ENCODE results near the gene PACS2. TPM values are rescaled to one million over a fixed set of nuclear protein-coding genes. Genes with fewer than 3 reads are reported as not detected.

PACS2 gene
- total RNA-seq, 2 experiments from 2014 or later = 57.7 to 61.5 TPM

GRCh38 chr14:105388976-105389375 lies 74.4 kb downstream of the PACS2 start:
- no peak overlapping the region for H3K27ac ChIP-seq (ENCODE audit: low read depth in 1 of 2, low read length in 2 of 2)
- intact Hi-C loops (cut with DNase I, micrococcal nuclease) = no loop called here
- peaks cover 12% of the 10 kb centered on the region for H3K4me1 ChIP-seq (ENCODE audit: insufficient read depth, low read length)
- no peaks in the 10 kb centered on the region for H3K27me3 Mint-ChIP-seq
- no peak for DNase-seq
- H3K27ac Mint-ChIP-seq = no peak overlapping the region
- no peaks in the 10 kb centered on the region for H3K27me3 ChIP-seq (ENCODE audit: control insufficient read depth in 1 of 2, insufficient read depth in 2 of 2, low read length in 2 of 2)
- H3K4me3 Mint-ChIP-seq = no peak overlapping the region
- no peaks in the 10 kb centered on the region for H3K4me1 Mint-ChIP-seq (ENCODE audit: low read depth)
- H3K36me3 ChIP-seq (ENCODE audit: insufficient read depth, low read length) = peaks cover 4% of the 10 kb centered on the region
- H3K4me3 ChIP-seq (ENCODE audit: low read length) = no peak overlapping the region
- no peaks in the 10 kb centered on the region for H3K36me3 Mint-ChIP-seq (ENCODE audit: low read depth)
- ATAC-seq (ENCODE audit: poor library complexity) = no peak
- no peak for TF ChIP-seq CTCF (IDR thresholded peaks at IDR 0.05)
- ChIA-PET CTCF (no interaction called here), POLR2A (no interaction called here)
- H3K9me3 ChIP-seq (ENCODE audit: control insufficient read depth in 1 of 2, insufficient read depth in 1 of 2, low read length in 2 of 2) = no peaks in the 10 kb centered on the region
- H3K9me3 Mint-ChIP-seq = no peaks in the 10 kb centered on the region

GRCh38 chr14:105389534-105389933 lies 75.0 kb downstream of the PACS2 start:
- H3K4me1 ChIP-seq (ENCODE audit: insufficient read depth, low read length) = peaks cover 16% of the 10 kb centered on the region
- H3K4me1 Mint-ChIP-seq (ENCODE audit: low read depth) = no peaks in the 10 kb centered on the region
- CTCF ChIA-PET = no interaction called here

GRCh38 chr14:105389976-105390848 lies 75.7 kb downstream of the PACS2 start:
- no peak overlapping the region for H3K27ac Mint-ChIP-seq
- H3K36me3 Mint-ChIP-seq (ENCODE audit: low read depth) = no peaks in the 10 kb centered on the region
- ATAC-seq (ENCODE audit: poor library complexity) (no peak), DNase-seq (peak in 1 of 14 experiments; percentile 36)
- ChIA-PET CTCF (no interaction called here), POLR2A (no interaction called here)
- no peak for TF ChIP-seq CTCF (IDR thresholded peaks at IDR 0.05)
- Histone ChIP-seq H3K4me3 (ENCODE audit: low read length) (no peak overlapping the region), H3K9me3 (ENCODE audit: control insufficient read depth in 1 of 2, insufficient read depth in 1 of 2, low read length in 2 of 2) (no peaks in the 10 kb centered on the region), H3K36me3 (ENCODE audit: insufficient read depth, low read length) (no peaks in the 10 kb centered on the region), H3K4me1 (ENCODE audit: insufficient read depth, low read length) (peaks cover 16% of the 10 kb centered on the region), H3K27ac (ENCODE audit: low read depth in 1 of 2, low read length in 2 of 2) (no peak overlapping the region), H3K27me3 (ENCODE audit: control insufficient read depth in 1 of 2, insufficient read depth in 2 of 2, low read length in 2 of 2) (no peaks in the 10 kb centered on the region)
- no peaks in the 10 kb centered on the region for H3K4me1 Mint-ChIP-seq (ENCODE audit: low read depth)
- H3K9me3 Mint-ChIP-seq = no peaks in the 10 kb centered on the region
- H3K27me3 Mint-ChIP-seq = no peaks in the 10 kb centered on the region
- H3K4me3 Mint-ChIP-seq = no peak overlapping the region
- intact Hi-C loops (cut with DNase I, micrococcal nuclease) = no loop called here

More at GRCh38 chr14:105389534-105389933, 75.0 kb downstream of the PACS2 start:
- H3K9me3 ChIP-seq (ENCODE audit: control insufficient read depth in 1 of 2, insufficient read depth in 1 of 2, low read length in 2 of 2) = no peaks in the 10 kb centered on the region
- DNase-seq (no peak), ATAC-seq (ENCODE audit: poor library complexity) (no peak)
- Mint-ChIP-seq H3K4me3 (no peak overlapping the region), H3K27me3 (no peaks in the 10 kb centered on the region), H3K9me3 (no peaks in the 10 kb centered on the region), H3K27ac (no peak overlapping the region), H3K36me3 (ENCODE audit: low read depth) (no peaks in the 10 kb centered on the region)
- no peaks in the 10 kb centered on the region for H3K27me3 ChIP-seq (ENCODE audit: control insufficient read depth in 1 of 2, insufficient read depth in 2 of 2, low read length in 2 of 2)
- H3K36me3 ChIP-seq (ENCODE audit: insufficient read depth, low read length) = peaks cover under 1% of the 10 kb centered on the region
- intact Hi-C loops (cut with DNase I, micrococcal nuclease) = no loop called here
- TF ChIP-seq CTCF (IDR thresholded peaks at IDR 0.05) = no peak
- POLR2A ChIA-PET = no interaction called here
- no peak overlapping the region for H3K4me3 ChIP-seq (ENCODE audit: low read length)
- H3K27ac ChIP-seq (ENCODE audit: low read depth in 1 of 2, low read length in 2 of 2) = no peak overlapping the region

Data from CD4-positive, alpha-beta T cell (primary cell).